ENCODE measurements around the gene ADAMTS2.

The ADAMTS2 gene

GRCh38 chr5:179191506-179192184 lies 153.6 kb downstream of the ADAMTS2 start:
- TF ChIP-seq POLR2A (IDR thresholded peaks at IDR 0.05; ENCODE audit: low read depth, low read length) (no peak), TAF1 (IDR thresholded peaks at IDR 0.05; ENCODE audit: low read depth, low read length) (no peak), PAX5 (IDR thresholded peaks at IDR 0.05; ENCODE audit: insufficient read depth, low read length, severe bottlenecking) (no peak), POU2F2 (IDR thresholded peaks at IDR 0.05; ENCODE audit: low read depth, low read length) (no peak), SPI1 (IDR thresholded peaks at IDR 0.05; ENCODE audit: low read depth, low read length) (no peak), POLR2AphosphoS5 (IDR thresholded peaks at IDR 0.05; ENCODE audit: low read depth, low read length) (no peak)
- no peak for DNase-seq (ENCODE audit: insufficient read length, low spot score)
- FAIRE-seq, result no peak

DNA sequence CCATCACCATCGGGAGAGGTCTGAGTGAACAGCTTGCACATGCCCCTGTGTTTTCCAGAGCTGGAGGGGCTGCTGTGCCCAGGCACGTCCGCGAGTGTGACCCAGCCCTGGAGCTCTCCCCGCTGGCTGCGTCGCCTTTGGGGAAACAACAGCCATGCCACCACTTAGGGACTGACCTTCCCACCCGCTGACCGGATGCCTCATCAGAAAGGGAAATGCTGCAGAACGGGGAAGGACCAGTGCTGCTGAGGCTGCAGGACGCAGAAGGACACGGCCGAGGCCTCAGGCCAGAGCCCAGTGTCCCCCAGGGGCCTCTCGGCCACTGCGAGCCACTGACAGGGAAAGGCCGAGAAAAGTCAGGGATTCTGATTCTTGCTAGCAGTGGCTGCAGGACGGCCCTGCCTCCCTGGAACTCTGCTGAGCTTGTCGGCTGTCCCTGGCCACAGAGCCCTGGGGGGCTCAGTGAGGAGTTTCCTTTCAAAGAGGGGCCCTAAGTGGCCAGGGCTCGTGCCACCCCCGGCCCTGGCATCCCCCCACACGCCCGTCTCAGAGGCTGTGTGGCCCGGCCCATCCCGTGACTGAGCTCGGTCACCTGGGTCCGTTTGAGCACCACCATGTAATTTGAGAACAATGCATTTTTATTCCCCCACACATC lies 154.3 kb downstream of the ADAMTS2 start:
- DNase-seq (ENCODE audit: insufficient read length, low spot score) (no peak), FAIRE-seq (no peak)
- TF ChIP-seq SPI1 (IDR thresholded peaks at IDR 0.05; ENCODE audit: low read depth, low read length) (no peak), PAX5 (IDR thresholded peaks at IDR 0.05; ENCODE audit: insufficient read depth, low read length, severe bottlenecking) (no peak), POLR2AphosphoS5 (IDR thresholded peaks at IDR 0.05; ENCODE audit: low read depth, low read length) (no peak), TAF1 (IDR thresholded peaks at IDR 0.05; ENCODE audit: low read depth, low read length) (no peak)

DNA sequence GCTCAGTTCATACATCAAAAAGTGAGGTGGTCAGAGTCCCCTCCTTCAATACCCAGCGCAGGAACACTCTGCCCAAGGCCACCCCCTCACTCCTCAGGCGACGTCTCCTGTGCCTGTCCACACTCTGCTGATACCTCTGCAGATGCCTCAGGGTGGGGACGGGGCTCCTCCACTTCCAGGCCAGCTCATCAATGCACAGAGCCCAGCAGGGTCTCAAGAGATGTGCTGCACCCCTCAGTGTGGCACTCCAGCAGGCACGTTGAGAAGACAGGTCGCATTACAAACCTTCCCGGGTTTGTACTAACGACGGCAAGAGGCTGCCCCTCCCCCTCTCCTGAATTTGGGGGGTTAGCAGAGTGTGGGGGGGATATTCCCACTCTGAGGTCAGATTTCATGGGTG lies 156.6 kb downstream of the ADAMTS2 start:
- no peak for TF ChIP-seq POLR2AphosphoS5 (IDR thresholded peaks at IDR 0.05; ENCODE audit: low read depth, low read length)
- DNase-seq (ENCODE audit: insufficient read length, low spot score) (no peak), FAIRE-seq (no peak)

DNA sequence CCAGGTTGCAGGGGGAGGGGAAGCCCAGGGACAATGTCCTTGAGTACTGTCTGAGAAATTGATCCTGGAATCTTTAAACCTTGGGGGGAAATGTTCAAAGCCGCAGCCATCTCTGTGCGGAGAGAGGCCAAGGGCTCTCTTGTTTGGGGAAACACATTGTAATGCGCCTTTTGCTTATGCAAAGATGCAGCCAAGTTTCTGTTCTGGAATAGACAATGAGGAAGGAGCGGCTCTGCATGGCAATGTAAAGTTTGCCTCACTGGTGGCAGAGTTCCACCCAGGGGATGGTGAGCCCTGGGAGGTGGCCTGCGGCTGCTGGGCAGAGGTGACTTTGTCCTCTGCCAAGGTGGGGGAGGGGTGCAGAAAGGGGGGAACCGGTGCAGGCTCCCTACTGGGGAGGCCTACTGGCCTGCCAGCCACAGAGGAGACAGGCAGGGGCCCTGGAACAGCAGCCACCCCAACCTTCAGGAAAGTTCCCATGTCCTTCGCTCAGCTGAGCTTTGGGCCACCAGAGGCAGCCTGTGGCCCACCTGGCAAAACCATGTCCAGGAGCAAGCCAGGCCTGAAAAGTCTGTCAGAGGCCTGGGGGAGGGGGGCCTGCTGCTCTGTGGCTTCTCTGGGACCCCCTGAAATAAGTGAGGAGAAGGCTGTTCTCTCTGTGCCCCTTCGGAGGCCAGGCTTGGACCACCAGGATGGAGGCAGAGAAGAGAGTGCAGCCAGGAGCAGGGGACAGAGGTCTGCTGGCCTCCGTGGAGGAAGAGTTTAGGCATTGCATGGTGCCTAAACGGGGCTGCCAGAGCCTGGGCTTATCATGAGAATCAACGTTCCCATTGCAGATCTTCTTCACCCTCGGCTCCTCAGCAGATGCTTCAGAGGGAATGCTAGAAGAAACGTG lies 157.3 kb downstream of the ADAMTS2 start:
- TF ChIP-seq TAF1 (IDR thresholded peaks at IDR 0.05; ENCODE audit: low read depth, low read length), result no peak
- TF ChIP-seq POLR2AphosphoS5 (IDR thresholded peaks at IDR 0.05; ENCODE audit: low read depth, low read length), result no peak
- TF ChIP-seq SPI1 (IDR thresholded peaks at IDR 0.05; ENCODE audit: low read depth, low read length), result no peak
- no peak for TF ChIP-seq PAX5 (IDR thresholded peaks at IDR 0.05; ENCODE audit: insufficient read depth, low read length, severe bottlenecking)
- TF ChIP-seq POLR2A (IDR thresholded peaks at IDR 0.05; ENCODE audit: low read depth, low read length), result no peak
- TF ChIP-seq POU2F2 (IDR thresholded peaks at IDR 0.05; ENCODE audit: low read depth, low read length), result no peak
- FAIRE-seq, result no peak
- DNase-seq (ENCODE audit: insufficient read length, low spot score), result no peak

DNA sequence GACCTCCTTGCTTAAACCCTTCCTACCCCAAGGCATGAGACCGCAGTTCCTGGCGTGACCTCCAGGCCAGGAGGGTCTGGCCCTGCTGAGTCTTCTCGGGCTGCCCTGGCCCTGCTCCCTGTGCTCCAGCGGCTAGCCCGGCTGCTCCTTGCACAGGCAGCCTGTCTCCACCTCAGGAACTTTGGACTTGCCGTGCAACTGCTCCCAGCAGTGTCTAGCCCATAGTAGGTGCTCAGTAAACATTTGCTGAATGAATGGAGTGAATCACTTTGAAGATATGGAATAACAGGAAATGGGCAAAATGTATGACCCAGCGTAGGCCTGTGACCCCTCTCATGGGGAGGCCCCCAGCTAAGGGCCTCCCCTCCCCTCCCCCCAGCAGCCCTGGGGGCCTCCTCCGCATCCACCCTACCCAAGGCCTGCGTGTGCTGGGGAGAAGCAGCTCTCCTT lies 158.0 kb downstream of the ADAMTS2 start:
- FAIRE-seq, result no peak
- DNase-seq (ENCODE audit: insufficient read length, low spot score), result no peak
- TF ChIP-seq PAX5 (IDR thresholded peaks at IDR 0.05; ENCODE audit: insufficient read depth, low read length, severe bottlenecking), result no peak
- no peak for TF ChIP-seq POLR2AphosphoS5 (IDR thresholded peaks at IDR 0.05; ENCODE audit: low read depth, low read length)
- no peak for TF ChIP-seq POU2F2 (IDR thresholded peaks at IDR 0.05; ENCODE audit: low read depth, low read length)
- no peak for TF ChIP-seq POLR2A (IDR thresholded peaks at IDR 0.05; ENCODE audit: low read depth, low read length)

DNA sequence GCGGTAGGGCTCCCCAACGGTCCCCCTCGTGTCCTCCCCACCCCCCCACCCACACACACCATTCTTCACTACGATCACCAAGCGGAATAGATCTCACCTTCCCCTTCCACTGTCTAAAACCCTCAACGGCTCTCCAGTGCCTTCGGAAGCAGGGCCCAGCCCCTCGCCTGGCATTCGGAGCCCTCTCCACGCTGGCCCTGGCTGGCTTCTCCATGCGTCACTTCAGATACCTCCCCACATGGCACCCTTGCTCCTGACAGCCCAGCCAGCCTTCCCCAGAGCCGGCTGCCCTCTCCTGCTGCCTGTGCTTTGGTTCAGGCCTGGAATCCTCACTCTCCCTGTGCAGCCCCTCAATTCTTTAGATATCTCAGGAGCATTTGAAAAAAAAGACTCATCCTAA lies 158.5 kb downstream of the ADAMTS2 start:
- no peak for DNase-seq (ENCODE audit: insufficient read length, low spot score)
- FAIRE-seq, result no peak
- TF ChIP-seq PAX5 (IDR thresholded peaks at IDR 0.05; ENCODE audit: insufficient read depth, low read length, severe bottlenecking), result no peak
- TF ChIP-seq POLR2AphosphoS5 (IDR thresholded peaks at IDR 0.05; ENCODE audit: low read depth, low read length), result no peak
- TF ChIP-seq POLR2A (IDR thresholded peaks at IDR 0.05; ENCODE audit: low read depth, low read length), result no peak
- TF ChIP-seq POU2F2 (IDR thresholded peaks at IDR 0.05; ENCODE audit: low read depth, low read length), result no peak
- TF ChIP-seq TAF1 (IDR thresholded peaks at IDR 0.05; ENCODE audit: low read depth, low read length), result no peak
- TF ChIP-seq SPI1 (IDR thresholded peaks at IDR 0.05; ENCODE audit: low read depth, low read length), result no peak

- FAIRE-seq (no peak), DNase-seq (ENCODE audit: insufficient read length, low spot score) (no peak)
- no peak for TF ChIP-seq PAX5 (IDR thresholded peaks at IDR 0.05; ENCODE audit: insufficient read depth, low read length, severe bottlenecking)
- TF ChIP-seq POLR2A (IDR thresholded peaks at IDR 0.05; ENCODE audit: low read depth, low read length), result no peak
- TF ChIP-seq SPI1 (IDR thresholded peaks at IDR 0.05; ENCODE audit: low read depth, low read length), result no peak
- no peak for TF ChIP-seq TAF1 (IDR thresholded peaks at IDR 0.05; ENCODE audit: low read depth, low read length)
- no peak for TF ChIP-seq POU2F2 (IDR thresholded peaks at IDR 0.05; ENCODE audit: low read depth, low read length)
Measured at GRCh38 chr5:179185941-179186411, 159.3 kb downstream of the ADAMTS2 start.

DNA sequence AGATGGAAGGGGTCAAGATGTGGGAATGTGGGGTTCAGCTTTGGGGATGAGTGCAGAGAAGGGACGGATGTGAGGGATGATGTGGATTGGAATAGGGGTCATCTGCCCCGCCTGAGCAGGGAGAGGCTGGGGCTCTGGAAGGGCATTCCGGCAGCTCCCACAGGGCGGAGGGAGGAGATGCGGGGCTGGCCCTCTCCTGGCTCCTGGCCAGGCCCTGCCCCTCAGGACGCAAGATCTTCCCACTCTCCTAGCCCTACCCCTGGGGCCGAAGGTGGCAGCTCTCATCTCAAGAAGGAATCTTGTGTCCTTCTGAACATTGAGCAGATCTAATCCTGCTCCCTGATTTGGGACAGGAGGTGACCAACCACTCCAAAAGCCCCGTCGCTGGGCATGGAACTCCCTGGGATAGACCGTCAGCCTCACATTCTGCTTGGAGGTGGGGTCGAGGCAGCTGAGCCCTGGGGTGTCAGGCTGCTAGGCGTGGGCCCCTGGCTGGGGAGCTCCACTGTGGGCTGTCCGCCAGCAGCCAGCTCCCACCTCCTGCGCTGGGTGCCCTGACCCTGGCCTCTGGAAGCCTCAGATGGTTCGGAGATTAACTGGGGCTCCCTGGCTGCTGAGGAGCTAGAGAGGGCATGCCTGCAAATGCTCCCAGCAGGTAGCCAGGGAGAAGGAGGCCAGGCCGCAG lies 159.9 kb downstream of the ADAMTS2 start:
- DNase-seq (ENCODE audit: insufficient read length, low spot score) (no peak), FAIRE-seq (no peak)
- no peak for TF ChIP-seq PAX5 (IDR thresholded peaks at IDR 0.05; ENCODE audit: insufficient read depth, low read length, severe bottlenecking)
- TF ChIP-seq SPI1 (IDR thresholded peaks at IDR 0.05; ENCODE audit: low read depth, low read length), result no peak
- no peak for TF ChIP-seq POU2F2 (IDR thresholded peaks at IDR 0.05; ENCODE audit: low read depth, low read length)
- no peak for TF ChIP-seq TAF1 (IDR thresholded peaks at IDR 0.05; ENCODE audit: low read depth, low read length)
- TF ChIP-seq POLR2A (IDR thresholded peaks at IDR 0.05; ENCODE audit: low read depth, low read length), result no peak
- no peak for TF ChIP-seq POLR2AphosphoS5 (IDR thresholded peaks at IDR 0.05; ENCODE audit: low read depth, low read length)

DNA sequence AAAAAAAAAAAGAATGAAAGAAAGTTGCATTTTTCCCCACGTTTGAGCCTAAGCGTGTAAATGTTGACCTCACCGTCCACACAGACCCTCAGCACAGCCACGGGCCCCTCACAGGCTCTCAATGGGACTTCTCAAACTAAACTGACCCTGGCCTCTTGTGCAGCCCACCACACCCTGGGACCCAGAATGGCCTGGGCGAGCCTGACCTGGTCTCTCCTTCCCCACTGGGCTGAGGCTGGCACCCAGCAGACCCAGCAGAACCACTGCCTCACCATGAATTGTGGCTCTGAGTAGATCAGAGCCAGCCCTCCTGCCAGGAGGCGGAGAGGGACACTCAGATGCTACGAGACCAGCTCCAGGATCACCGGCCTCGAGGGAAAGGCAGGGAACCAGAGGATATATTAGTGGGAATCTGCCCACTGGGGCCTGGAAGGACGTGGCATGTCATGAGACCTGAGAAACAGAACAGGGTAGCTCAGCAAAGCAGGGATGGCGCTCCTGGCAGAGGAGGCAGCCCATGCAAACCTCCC lies 160.7 kb downstream of the ADAMTS2 start:
- DNase-seq (ENCODE audit: insufficient read length, low spot score) (no peak), FAIRE-seq (no peak)
- TF ChIP-seq POU2F2 (IDR thresholded peaks at IDR 0.05; ENCODE audit: low read depth, low read length), result no peak
- TF ChIP-seq SPI1 (IDR thresholded peaks at IDR 0.05; ENCODE audit: low read depth, low read length), result no peak
- no peak for TF ChIP-seq POLR2A (IDR thresholded peaks at IDR 0.05; ENCODE audit: low read depth, low read length)
- no peak for TF ChIP-seq POLR2AphosphoS5 (IDR thresholded peaks at IDR 0.05; ENCODE audit: low read depth, low read length)
- no peak for TF ChIP-seq PAX5 (IDR thresholded peaks at IDR 0.05; ENCODE audit: insufficient read depth, low read length, severe bottlenecking)
- no peak for TF ChIP-seq TAF1 (IDR thresholded peaks at IDR 0.05; ENCODE audit: low read depth, low read length)

All from GM12891 (cell line).